Panc1 (cell line): ENCODE data around the gene SRY. TPM values are rescaled to one million over a fixed set of nuclear protein-coding genes. Genes with fewer than 3 reads are reported as not detected.

ENCODE experiments used
- ATAC-seq: fragments of 200-7000 bp; cut with Tn5 transposase; 2 replicates; pipeline ENCODE4 v1.9.1; 2020; ENCODE audit warnings: mild to moderate bottlenecking, moderate library complexity
- BruUV-seq: library from RNA; stranded (reverse); fragments of 400-500 nt; replicated peaks from 2 replicates; lab custom pipeline; 2021; lab: Mats Ljungman, UMichigan
- CTCF ChIA-PET: fragments of 300-600 bp; sonication (Branson Sonifier 250); formaldehyde crosslinking; loops from one replicate; lab custom pipeline; 2022; ENCODE audit warnings: antibody characterized with exemption; lab: Charles Lee
- POLR2A ChIA-PET: fragments of 300-600 bp; sonication (Branson Sonifier 250); formaldehyde crosslinking; loops from one replicate; lab custom pipeline; 2022; ENCODE audit warnings: antibody characterized with exemption; lab: Charles Lee
- DNase-seq: peaks from one replicate; pipeline ENCODE4 v3.0.0-alpha.2; 2010; ENCODE audit warnings: low read depth, low spot score
- H3K27ac ChIP-seq: 2 replicates; pipeline ENCODE4 v1.5.1; 2011; ENCODE audit warnings: mild to moderate bottlenecking, low read length, inconsistent platforms
- H3K27me3 ChIP-seq: fragments of 200-500 bp; sonication (Bioruptor generic); 2 replicates; pipeline ENCODE4 v1.6.0; 2014; ENCODE audit warnings: low read length, inconsistent platforms; ENCODE audit not compliant: control insufficient read depth, insufficient read depth
- H3K36me3 ChIP-seq: fragments of 200-500 bp; sonication (Bioruptor generic); 2 replicates; pipeline ENCODE4 v1.5.1; 2014; ENCODE audit warnings: inconsistent platforms, mild to moderate bottlenecking, low read length, moderate library complexity; ENCODE audit not compliant: control insufficient read depth, insufficient read depth
- H3K4me1 ChIP-seq: 2 replicates; pipeline ENCODE4 v1.5.1; 2011; ENCODE audit warnings: inconsistent platforms, mild to moderate bottlenecking, low read length, moderate library complexity; ENCODE audit not compliant: control insufficient read depth, insufficient read depth
- H3K4me3 ChIP-seq, 2 experiments: 2 replicates each; pipeline ENCODE4 v1.5.1; 2011 to 2012; ENCODE audit warnings: low read depth in 2 of 2, low read length in 2 of 2, mild to moderate bottlenecking in 2 of 2, inconsistent platforms in 1 of 2, moderate library complexity in 1 of 2
- H3K9me3 ChIP-seq: fragments of 200-500 bp; sonication (Bioruptor generic); 2 replicates; pipeline ENCODE4 v1.5.1; 2014; ENCODE audit warnings: low read depth, mild to moderate bottlenecking, inconsistent platforms, low read length, moderate library complexity; ENCODE audit not compliant: control insufficient read depth, insufficient read depth
- CTCF ChIP-seq: fragments of 450-650 bp; IDR thresholded peaks from 2 replicates; pipeline ENCODE4 v1.5.1; 2017; ENCODE audit warnings: mild to moderate bottlenecking
- POLR2AphosphoS5 ChIP-seq: IDR thresholded peaks from 2 replicates; pipeline ENCODE4 v1.6.1; 2012; ENCODE audit warnings: mild to moderate bottlenecking, low read depth, low read length, moderate library complexity
- REST ChIP-seq, 2 experiments: IDR thresholded peaks; 2 replicates each; pipeline ENCODE4 v1.6.1; 2011 to 2012; ENCODE audit warnings: low read depth in 2 of 2, control low read depth in 1 of 2, low read length in 1 of 2, mild to moderate bottlenecking in 1 of 2, moderate library complexity in 1 of 2; ENCODE audit not compliant: insufficient read depth in 1 of 2
- SIN3A ChIP-seq: IDR thresholded peaks from 2 replicates; pipeline ENCODE4 v1.6.1; 2012; ENCODE audit warnings: low read depth, mild to moderate bottlenecking, low read length, moderate library complexity, borderline replicate concordance; ENCODE audit not compliant: insufficient read depth
- TCF7L2 ChIP-seq: IDR thresholded peaks from 2 replicates; pipeline ENCODE4 v1.6.1; 2011; ENCODE audit warnings: mild to moderate bottlenecking, low read depth, low read length, inconsistent platforms
- in situ Hi-C: cut with HindIII; loops from 2 replicates; pipeline ENCODE4 v1.10.0; 2016; ENCODE audit warnings: low sequenced_read_pairs, low pct_unique_long_range_greater_than_20kb
- intact Hi-C: fragments of 100-400 bp; cut with micrococcal nuclease; formaldehyde crosslinking; loops from one replicate; pipeline ENCODE4 v1.10.0; 2022; ENCODE audit not compliant: unreplicated experiment
- total RNA-seq: library from RNA; stranded (reverse); gene quantifications from one replicate; pipeline ENCODE4 v1.2.1, GENCODE V29; 2021; ENCODE audit not compliant: unreplicated experiment

Gene SRY
- total RNA-seq, 1 experiment from 2014 or later: not detected

DNA sequence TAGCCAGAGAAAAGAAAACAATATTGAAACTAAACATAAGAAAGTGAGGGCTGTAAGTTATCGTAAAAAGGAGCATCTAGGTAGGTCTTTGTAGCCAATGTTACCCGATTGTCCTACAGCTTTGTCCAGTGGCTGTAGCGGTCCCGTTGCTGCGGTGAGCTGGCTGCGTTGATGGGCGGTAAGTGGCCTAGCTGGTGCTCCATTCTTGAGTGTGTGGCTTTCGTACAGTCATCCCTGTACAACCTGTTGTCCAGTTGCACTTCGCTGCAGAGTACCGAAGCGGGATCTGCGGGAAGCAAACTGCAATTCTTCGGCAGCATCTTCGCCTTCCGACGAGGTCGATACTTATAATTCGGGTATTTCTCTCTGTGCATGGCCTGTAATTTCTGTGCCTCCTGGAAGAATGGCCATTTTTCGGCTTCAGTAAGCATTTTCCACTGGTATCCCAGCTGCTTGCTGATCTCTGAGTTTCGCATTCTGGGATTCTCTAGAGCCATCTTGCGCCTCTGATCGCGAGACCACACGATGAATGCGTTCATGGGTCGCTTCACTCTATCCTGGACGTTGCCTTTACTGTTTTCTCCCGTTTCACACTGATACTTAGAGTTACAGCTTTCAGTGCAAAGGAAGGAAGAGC lies 488 bp downstream of the SRY start:
- no peaks in the 10 kb centered on the region for H3K36me3 ChIP-seq
- in situ Hi-C loops: no loop called here
- DNase-seq (no peak), ATAC-seq (no peak)
- no peaks in the 10 kb centered on the region for H3K9me3 ChIP-seq
- TF ChIP-seq SIN3A (no peak), CTCF (no peak), POLR2AphosphoS5 (no peak), TCF7L2 (no peak), REST (IDR thresholded peaks at IDR 0.05; ENCODE audit: insufficient read depth in 1 of 2, low read depth in 2 of 2, low read length in 1 of 2) (no peak)
- intact Hi-C loops: no loop called here
- ChIA-PET POLR2A (no interaction called here), CTCF (no interaction called here)
- H3K4me3 ChIP-seq: no peak overlapping the region
- H3K27ac ChIP-seq: no peak overlapping the region
- no TSS peak for BruUV-seq
- no peaks in the 10 kb centered on the region for H3K4me1 ChIP-seq
- no peaks in the 10 kb centered on the region for H3K27me3 ChIP-seq

Other genes starting within 250 kb of the SRY start
- 0.15 TPM for gene RPS4Y1, start 53.9 kb upstream of the SRY start, total RNA-seq
- gene ZFY, start 147.7 kb upstream of the SRY start, total RNA-seq: 0.18 TPM